Activated T-helper 1 cell treated with anti-CD3 and anti-CD28 coated beads, Interleukin-12 subunit alpha, Interleukin-12 subunit beta, Interleukin-2, Interleukin-4 antibody, amounts not matched to agents 30 ng/mL and 10 ng/mL and 1 ng/mL, durations not matched to agents 14 hours and 24 hours and 36 hours (primary cell): Measurements from ENCODE around the gene DCAF17. TPM values are rescaled to one million over a fixed set of nuclear protein-coding genes. Genes with fewer than 3 reads are reported as not detected.
"Not testable (repeated sequence)": the region's sequence is repeated elsewhere in the genome, so short reads cannot be mapped to it uniquely, and the experiment has no call there.

Experiments
- DNase-seq: peaks from one replicate; pipeline ENCODE4 v3.0.0; 2021; ENCODE audit warnings: low spot score
- H3K27ac Mint-ChIP-seq: one replicate; pipeline ENCODE4 v1.8.0; 2021; ENCODE audit warnings: mild to moderate bottlenecking, mixed read lengths
- H3K27me3 Mint-ChIP-seq: one replicate; pipeline ENCODE4 v1.8.0; 2022; ENCODE audit warnings: mild to moderate bottlenecking, moderate library complexity, mixed read lengths; ENCODE audit not compliant: insufficient read depth
- H3K36me3 Mint-ChIP-seq: one replicate; pipeline ENCODE4 v1.8.0; 2021; ENCODE audit warnings: low read depth, mixed read lengths
- H3K4me1 Mint-ChIP-seq: one replicate; pipeline ENCODE4 v1.8.0; 2021; ENCODE audit warnings: low read depth, mixed read lengths
- H3K4me3 Mint-ChIP-seq: one replicate; pipeline ENCODE4 v1.8.0; 2021; ENCODE audit warnings: mild to moderate bottlenecking, moderate library complexity, mixed read lengths
- H3K9me3 Mint-ChIP-seq: one replicate; pipeline ENCODE4 v1.8.0; 2021; ENCODE audit warnings: mixed read lengths
- intact Hi-C: fragments of 100-400 bp; cut with micrococcal nuclease; formaldehyde crosslinking; loops from one replicate; pipeline ENCODE4 v1.15.1; 2024
- total RNA-seq: library from RNA; stranded (reverse); gene quantifications from 2 replicates; pipeline ENCODE4 v1.2.3, GENCODE V29; 2022

DCAF17 gene
- total RNA-seq, 1 donor from 2014 or later: 23.9 TPM

DNA sequence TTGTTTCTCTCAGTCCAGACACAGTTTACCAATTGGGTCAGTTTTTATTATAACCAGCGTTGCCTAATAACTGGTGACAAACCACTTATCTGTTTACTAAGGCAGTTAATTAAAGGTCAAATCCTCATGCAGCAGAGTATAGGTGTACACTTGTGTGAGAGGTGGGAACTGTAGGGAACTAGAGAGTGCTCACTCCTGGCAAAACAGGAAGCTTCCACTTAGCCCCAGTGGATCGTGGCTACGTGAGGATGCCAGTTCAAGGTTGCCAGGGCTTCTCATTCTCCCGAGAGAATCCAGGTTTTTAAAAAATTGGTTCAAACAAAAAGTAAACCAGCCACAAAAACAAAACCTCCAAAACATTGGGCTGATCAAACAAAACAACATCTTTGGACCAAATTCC lies 96.4 kb downstream of the DCAF17 start:
- Mint-ChIP-seq H3K9me3 (peaks cover 5% of the 10 kb centered on the region), H3K4me1 (no peaks in the 10 kb centered on the region), H3K36me3 (no peaks in the 10 kb centered on the region), H3K27ac (no peak overlapping the region), H3K27me3 (peaks cover 29% of the 10 kb centered on the region), H3K4me3 (no peak overlapping the region)
- intact Hi-C loops: no loop called here
- no peak for DNase-seq

DNA sequence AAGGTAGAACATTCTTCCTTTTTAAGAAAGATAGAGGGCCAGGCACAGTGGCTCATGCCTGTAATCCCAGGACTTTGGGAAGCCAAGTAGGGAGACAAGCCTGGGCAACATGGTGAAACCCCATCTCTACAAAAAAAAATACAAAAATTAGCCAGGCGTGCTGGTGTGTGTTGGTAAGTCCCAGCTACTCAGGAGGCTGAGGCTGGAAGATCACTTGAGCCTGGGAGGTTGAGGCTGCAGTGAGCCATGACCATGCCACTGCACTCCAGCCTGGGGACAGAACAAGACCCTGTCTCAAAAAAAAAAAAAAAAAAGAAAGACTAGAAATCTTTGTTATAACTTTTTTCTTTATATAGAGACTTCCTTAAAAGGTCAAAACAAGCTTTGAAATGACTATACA lies 96.8 kb downstream of the DCAF17 start:
- H3K4me1 Mint-ChIP-seq, H3K36me3 Mint-ChIP-seq, H3K9me3 Mint-ChIP-seq, intact Hi-C loops, H3K4me3 Mint-ChIP-seq, DNase-seq, H3K27ac Mint-ChIP-seq: not testable (repeated sequence)
- H3K27me3 Mint-ChIP-seq: peaks cover 28% of the 10 kb centered on the region

DNA sequence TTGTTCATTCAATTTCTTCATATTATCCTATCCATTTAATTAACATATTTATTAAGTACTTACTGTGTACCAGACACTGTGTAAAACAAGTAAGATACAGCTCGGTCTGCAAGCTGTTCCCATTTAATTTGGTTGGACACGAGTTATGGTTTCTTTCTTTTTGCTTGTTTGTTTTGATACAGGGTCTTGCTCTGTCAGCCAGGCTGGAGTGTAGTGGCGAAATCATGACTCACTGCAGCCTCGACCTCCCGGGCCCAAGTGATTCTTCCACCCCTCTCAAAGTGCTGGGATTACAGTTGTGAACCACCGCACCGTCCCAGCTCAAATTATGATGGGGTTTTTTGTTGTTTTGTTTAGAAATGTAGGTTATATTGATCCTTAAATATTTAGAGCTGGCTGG lies 97.3 kb downstream of the DCAF17 start:
- Mint-ChIP-seq H3K4me3 (no peak overlapping the region), H3K27ac (no peak overlapping the region), H3K36me3 (no peaks in the 10 kb centered on the region), H3K4me1 (no peaks in the 10 kb centered on the region), H3K9me3 (peaks cover 5% of the 10 kb centered on the region), H3K27me3 (peaks cover 28% of the 10 kb centered on the region)
- intact Hi-C loops: no loop called here
- DNase-seq: no peak

- intact Hi-C loops: no loop called here
- Mint-ChIP-seq H3K27ac (no peak overlapping the region), H3K9me3 (peaks cover 5% of the 10 kb centered on the region), H3K4me1 (no peaks in the 10 kb centered on the region), H3K36me3 (no peaks in the 10 kb centered on the region), H3K4me3 (no peak overlapping the region), H3K27me3 (peaks cover 28% of the 10 kb centered on the region)
- no peak for DNase-seq
Measured at GRCh38 chr2:171531836-171532450, 97.9 kb downstream of the DCAF17 start.

GRCh38 chr2:171533331-171533730 lies 99.3 kb downstream of the DCAF17 start:
- Mint-ChIP-seq H3K9me3 (peaks cover 5% of the 10 kb centered on the region), H3K36me3 (no peaks in the 10 kb centered on the region), H3K4me1 (no peaks in the 10 kb centered on the region), H3K27me3 (peaks cover 28% of the 10 kb centered on the region), H3K27ac (no peak overlapping the region), H3K4me3 (no peak overlapping the region)
- intact Hi-C loops: no loop called here
- DNase-seq: no peak

Other genes with a start within 250 kb of the DCAF17 start
- gene METTL8, start 236 bp upstream of the DCAF17 start, total RNA-seq: 31.8 and 36.4 TPM in 2 replicates
- gene CYBRD1, start 88.2 kb downstream of the DCAF17 start, total RNA-seq: 4.1 and 4.2 TPM in 2 replicates